B cell (primary cell): ENCODE results near the gene PPP1R18. TPM values are rescaled to one million over a fixed set of nuclear protein-coding genes. Genes with fewer than 3 reads are reported as not detected.
"Not testable (repeated sequence)": the region's sequence is repeated elsewhere in the genome, so short reads cannot be mapped to it uniquely, and the experiment has no call there.

Source experiments
- ATAC-seq: fragments of 200-7000 bp; cut with Tn5 transposase; one replicate; pipeline ENCODE4 v1.10.0; 2021; ENCODE audit warnings: low read depth, mild to moderate bottlenecking, moderate number of reproducible peaks, moderate library complexity
- CTCF ChIA-PET: fragments of 350-600 bp; sonication (Branson Sonifier 250); formaldehyde crosslinking; loops from one replicate; lab custom pipeline; 2021; ENCODE audit warnings: antibody characterized with exemption, inconsistent platforms; lab: Charles Lee
- POLR2A ChIA-PET: fragments of 350-600 bp; sonication (Branson Sonifier 250); formaldehyde crosslinking; loops from one replicate; lab custom pipeline; 2021; ENCODE audit warnings: antibody characterized with exemption; lab: Charles Lee
- DNase-seq: peaks from one replicate; pipeline ENCODE4 v3.0.0; 2013
- H2AFZ ChIP-seq: 2 replicates; pipeline ENCODE4 v1.6.1; 2012; ENCODE audit warnings: mild to moderate bottlenecking, low read depth, low read length; ENCODE audit not compliant: insufficient read depth, poor library complexity, severe bottlenecking
- H3K27ac ChIP-seq, 2 donors: 1 replicate in 1 of 2; 2 replicates in 1 of 2; pipeline ENCODE4 v1.5.1; 2012 to 2013; ENCODE audit warnings: low read length in 2 of 2, mild to moderate bottlenecking in 2 of 2, moderate library complexity in 1 of 2
- H3K27me3 ChIP-seq, 4 experiments: fragments of 200-600 bp in 1 of 4; sonication (generic) in 1 of 4; replicated peaks in 1 of 4; 1 replicate in 2 of 4; 2 replicates in 2 of 4; pipeline versions ENCODE4 v1.6.1 to v1.7.0; 2013 to 2016; ENCODE audit warnings: low read length in 3 of 4, mild to moderate bottlenecking in 2 of 4, mixed read lengths in 1 of 4, moderate library complexity in 1 of 4; ENCODE audit not compliant: insufficient read depth in 4 of 4, control insufficient read depth in 3 of 4; ENCODE audit errors: control extremely low read depth in 1 of 4
- H3K36me3 ChIP-seq, 2 experiments: replicated peaks in 1 of 2; 1 replicate in 1 of 2; 2 replicates in 1 of 2; pipeline versions ENCODE4 v1.6.1 to v1.7.1; 2013; ENCODE audit warnings: low read length in 1 of 2; ENCODE audit not compliant: insufficient read depth in 2 of 2, control insufficient read depth in 1 of 2; ENCODE audit errors: control extremely low read depth in 1 of 2, extremely low read depth in 1 of 2
- H3K4me1 ChIP-seq, 2 donors: fragments of 200-600 bp in 1 of 2; sonication (generic) in 1 of 2; 1 replicate in 1 of 2; 2 replicates in 1 of 2; pipeline versions ENCODE4 v1.5.1 to v1.6.1; 2013 to 2017; ENCODE audit warnings: low read length in 2 of 2; ENCODE audit not compliant: control insufficient read depth in 2 of 2, insufficient read depth in 2 of 2
- H3K4me2 ChIP-seq: replicated peaks from 2 replicates; pipeline ENCODE3; 2012; ENCODE audit warnings: mild to moderate bottlenecking, low read depth, low read length; ENCODE audit not compliant: poor library complexity, severe bottlenecking
- H3K4me3 ChIP-seq, 5 experiments: fragments of 200-600 bp in 1 of 5; sonication (generic) in 1 of 5; 1 replicate in 3 of 5; 2 replicates in 2 of 5; pipeline versions ENCODE4 v1.5.1 to v1.7.0; 2011 to 2016; ENCODE audit warnings: low read length in 4 of 5, mild to moderate bottlenecking in 4 of 5, low read depth in 2 of 5, control low read depth in 1 of 5, moderate library complexity in 1 of 5; ENCODE audit not compliant: insufficient read depth in 1 of 5; ENCODE audit errors: control extremely low read depth in 1 of 5, extremely low read depth in 1 of 5
- H3K79me2 ChIP-seq: fragments of 200-600 bp; sonication (generic); one replicate; pipeline ENCODE4 v1.6.0; 2016; ENCODE audit warnings: low read length; ENCODE audit not compliant: control insufficient read depth, insufficient read depth
- H3K9ac ChIP-seq: fragments of 200-600 bp; sonication (generic); 2 replicates; pipeline ENCODE4 v1.6.1; 2017; ENCODE audit warnings: mild to moderate bottlenecking, low read length, moderate library complexity
- H3K9me3 ChIP-seq, 3 donors: one replicate each; pipeline versions ENCODE4 v1.6.1 to v1.7.1; 2013; ENCODE audit warnings: low read length in 2 of 3; ENCODE audit not compliant: control insufficient read depth in 2 of 3, insufficient read depth in 1 of 3; ENCODE audit errors: control extremely low read depth in 1 of 3
- H4K20me1 ChIP-seq: 2 replicates; pipeline ENCODE4 v1.6.0; 2012; ENCODE audit warnings: mild to moderate bottlenecking, low read length; ENCODE audit not compliant: insufficient read depth, control insufficient read depth, poor library complexity, severe bottlenecking
- H3K27ac Mint-ChIP-seq: one replicate; pipeline ENCODE4 v1.8.0; 2021; ENCODE audit warnings: mixed read lengths
- H3K27me3 Mint-ChIP-seq: one replicate; pipeline ENCODE4 v1.8.0; 2021; ENCODE audit warnings: mixed read lengths
- H3K4me1 Mint-ChIP-seq: one replicate; pipeline ENCODE4 v1.8.0; 2021; ENCODE audit warnings: mixed read lengths
- H3K4me3 Mint-ChIP-seq: one replicate; pipeline ENCODE4 v1.8.0; 2021; ENCODE audit warnings: mixed read lengths
- H3K9me3 Mint-ChIP-seq: one replicate; pipeline ENCODE4 v1.8.0; 2022; ENCODE audit warnings: mixed read lengths; ENCODE audit not compliant: insufficient read depth
- CTCF ChIP-seq: fragments of 200-600 bp; IDR thresholded peaks from one replicate; pipeline ENCODE4 v1.8.0; 2022; ENCODE audit warnings: antibody characterized with exemption, mild to moderate bottlenecking
- EZH2 ChIP-seq: IDR thresholded peaks from 2 replicates; pipeline ENCODE4 v1.6.1; 2012; ENCODE audit warnings: borderline replicate concordance, low read depth, mild to moderate bottlenecking, moderate library complexity, low read length; ENCODE audit not compliant: insufficient read depth, poor library complexity, severe bottlenecking
- WGBS: methylation state at CpG from one replicate; pipeline ENCODE4 v1.1.5; 2013; ENCODE audit warnings: missing lambda C conversion rate; ENCODE audit not compliant: insufficient coverage; 5-methylcytosine and 5-hydroxymethylcytosine counted together
- intact Hi-C: fragments of 100-400 bp; cut with micrococcal nuclease; formaldehyde crosslinking; loops from one replicate; pipeline ENCODE4 v1.10.0; 2022
- polyA plus RNA-seq: library from polyadenylated mRNA; depleted of rRNA; stranded (reverse); fragments of >200 nt; gene quantifications from 2 replicates; pipeline ENCODE4 v1.2.3, GENCODE V29; 2012
- total RNA-seq, 2 donors: library from RNA; stranded (reverse); fragments of 120-200 nt in 1 of 2; gene quantifications; 1 replicate in 1 of 2; 2 replicates in 1 of 2; pipeline versions ENCODE4 v1.2.3 to v1.2.4, GENCODE V29; 2013 to 2022

The PPP1R18 gene
- total and polyA plus RNA-seq, 2 donors (not counting 1 experiment from before 2014, with no cell fraction given) = 113 to 125 TPM

- Mint-ChIP-seq H3K4me1 (peaks cover 23% of the 10 kb centered on the region), H3K4me3 (peak overlapping the region; percentile 68), H3K27ac (peak overlapping the region; percentile 57), H3K27me3 (no peaks in the 10 kb centered on the region), H3K9me3 (no peaks in the 10 kb centered on the region)
- TF ChIP-seq EZH2 (no peak), CTCF (no peak)
- ATAC-seq = no peak
- Histone ChIP-seq H3K9me3 (no peaks in the 10 kb centered on the region), H3K4me3 (no peak overlapping the region), H3K27ac (no peak overlapping the region), H3K4me2 (peak overlapping the region; percentile 84), H3K79me2 (peaks cover 18% of the 10 kb centered on the region), H4K20me1 (peaks cover 13% of the 10 kb centered on the region), H2AFZ (no peak overlapping the region), H3K4me1 (peaks cover 10 to 19% of the 10 kb centered on the region in 2 donors), H3K9ac (no peak overlapping the region), H3K36me3 (peaks cover 0 to 30% of the 10 kb centered on the region in 2 experiments), H3K27me3 (no peaks in the 10 kb centered on the region)
- intact Hi-C loops = loop anchor here (5.0 kb wide), 1 partner anchor 114 kb away; the partner anchor contains the start of genes GNL1 and PRR3
- POLR2A ChIA-PET = interaction anchor here (0.6 to 3.4 kb wide), 3 partner anchors 51 to 89 kb away, joined by 3 to 22 read pairs (median 3); no protein-coding TSS in a partner anchor
- DNase-seq = no peak
- WGBS = 96% methylated on average over 19 of the region's 27 CpGs
- CTCF ChIA-PET = interaction anchor here (1.1 to 19.8 kb wide), 6 partner anchors 11 to 191 kb away, joined by 3 to 963 read pairs (median 12); partner anchors contain the start of genes MDC1 and TUBB
Measured at GRCh38 chr6:30670760-30671527, 15.5 kb downstream of the PPP1R18 start.

DNA sequence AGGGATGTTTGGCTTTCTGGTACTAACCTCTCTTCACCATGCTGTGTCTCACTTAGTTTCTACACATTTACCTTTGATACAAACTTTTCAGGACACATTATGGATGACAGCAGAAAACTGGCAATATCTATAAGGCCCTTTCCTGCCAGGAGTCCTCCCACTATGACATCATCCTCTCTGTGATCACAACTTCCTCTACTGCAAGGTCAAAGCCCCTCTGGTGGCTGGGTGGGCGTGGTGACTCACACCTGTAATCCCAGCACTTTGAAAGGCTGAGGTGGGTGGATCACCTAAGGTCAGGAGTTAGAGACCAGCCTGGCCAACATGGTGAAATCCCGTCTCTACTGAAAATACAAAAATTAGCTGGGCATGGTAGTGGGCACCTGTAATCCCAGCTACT is 20.1 kb downstream of the PPP1R18 start:
- H3K27ac ChIP-seq, DNase-seq, H3K4me3 Mint-ChIP-seq, H4K20me1 ChIP-seq, intact Hi-C loops, H3K4me2 ChIP-seq, H3K4me1 ChIP-seq, ATAC-seq, H3K27me3 Mint-ChIP-seq, H3K9ac ChIP-seq, H3K27ac Mint-ChIP-seq, H3K79me2 ChIP-seq, H2AFZ ChIP-seq, CTCF ChIA-PET, H3K27me3 ChIP-seq, H3K9me3 ChIP-seq, H3K9me3 Mint-ChIP-seq, H3K4me3 ChIP-seq: not testable (repeated sequence)
- POLR2A ChIA-PET = interaction anchor here (0.6 kb wide), 1 partner anchor 18 kb away, joined by 5 read pairs; no protein-coding TSS in a partner anchor
- H3K36me3 ChIP-seq = peaks cover 14 to 67% of the 10 kb centered on the region in 2 experiments
- no CpG with 5 or more reads among the region's 2 CpGs for WGBS
- H3K4me1 Mint-ChIP-seq = peaks cover 12% of the 10 kb centered on the region
